Embryonic facial prominence (tissue), 1 donor: ENCODE results near the gene HCN4.
"Not testable (repeated sequence)": the region's sequence is repeated elsewhere in the genome, so short reads cannot be mapped to it uniquely, and the experiment has no call there.

Experiments
- DNase-seq: peaks from one replicate; pipeline ENCODE4 v3.0.0-alpha.2; 2016; ENCODE audit errors: extremely low spot score

Gene HCN4

GRCh38 chr15:73368301-73369136 lies at the start of gene HCN4:
HCN4 (minus strand) TSS chr15:73368958; CDS start chr15:73368270, 688 bp downstream.
- no peak for DNase-seq

GRCh38 chr15:73414876-73415275 lies 46.1 kb upstream of the HCN4 start:
- DNase-seq = no peak

- DNase-seq = no peak
These were observed 34.4 kb upstream of the HCN4 start for GRCh38 chr15:73403171-73403570.

GRCh38 chr15:73400222-73400621 lies 31.5 kb upstream of the HCN4 start:
- DNase-seq = not testable (repeated sequence)

- DNase-seq = no peak
These were observed 30.1 kb upstream of the HCN4 start for GRCh38 chr15:73398861-73399260.

- no peak for DNase-seq
These were observed 28.7 kb upstream of the HCN4 start for GRCh38 chr15:73397461-73397860.

GRCh38 chr15:73395671-73396070 lies 26.9 kb upstream of the HCN4 start:
- no peak for DNase-seq

GRCh38 chr15:73394782-73395181 lies 26.0 kb upstream of the HCN4 start:
- DNase-seq = no peak

GRCh38 chr15:73393336-73393735 lies 24.6 kb upstream of the HCN4 start:
- no peak for DNase-seq

- DNase-seq = no peak
These were observed 23.3 kb upstream of the HCN4 start for GRCh38 chr15:73392025-73392424.

GRCh38 chr15:73391128-73391872 lies 22.5 kb upstream of the HCN4 start:
- DNase-seq = no peak

- DNase-seq = no peak
These were observed 21.3 kb upstream of the HCN4 start for GRCh38 chr15:73389971-73390544.

GRCh38 chr15:73389539-73389938 lies 20.8 kb upstream of the HCN4 start:
- no peak for DNase-seq

GRCh38 chr15:73388256-73388781 lies 19.6 kb upstream of the HCN4 start:
- no peak for DNase-seq

- no peak for DNase-seq
These were observed 18.9 kb upstream of the HCN4 start for GRCh38 chr15:73387507-73388255.

GRCh38 chr15:73386886-73387506 lies 18.2 kb upstream of the HCN4 start:
- DNase-seq = no peak

GRCh38 chr15:73386238-73386637 lies 17.5 kb upstream of the HCN4 start:
- DNase-seq = no peak

- no peak for DNase-seq
These were observed 16.4 kb upstream of the HCN4 start for GRCh38 chr15:73385205-73385604.

- DNase-seq = no peak
These were observed 14.8 kb upstream of the HCN4 start for GRCh38 chr15:73383310-73384189.

- no peak for DNase-seq
These were observed 13.4 kb upstream of the HCN4 start for GRCh38 chr15:73382115-73382514.
